Right atrium auricular region (tissue), 2 donors: ENCODE measurements around the gene LSP1. TPM values are rescaled to one million over a fixed set of nuclear protein-coding genes. Genes with fewer than 3 reads are reported as not detected.

Source experiments
- DNase-seq: peaks from one replicate; pipeline ENCODE4 v3.0.0-alpha.2; 2019; ENCODE audit warnings: low spot score
- H3K27ac ChIP-seq, 2 donors: fragments of 200-600 bp; sonication (generic); 1 replicate in 1 of 2; 2 replicates in 1 of 2; pipeline ENCODE4 v1.5.1; 2016 to 2019
- H3K27me3 ChIP-seq, 2 donors: fragments of 200-600 bp; sonication (generic); one replicate each; pipeline versions ENCODE4 v1.5.1 to v1.6.0; 2017 to 2019
- H3K36me3 ChIP-seq: fragments of 200-600 bp; sonication (generic); one replicate; pipeline ENCODE4 v1.5.1; 2016
- H3K4me1 ChIP-seq, 2 donors: fragments of 200-600 bp; sonication (generic); one replicate each; pipeline versions ENCODE4 v1.5.1 to v1.6.0; 2017 to 2019
- H3K4me3 ChIP-seq, 2 donors: fragments of 200-600 bp; sonication (generic); 1 replicate in 1 of 2; 2 replicates in 1 of 2; pipeline ENCODE4 v1.5.1; 2017 to 2019; ENCODE audit warnings: mild to moderate bottlenecking in 1 of 2, moderate library complexity in 1 of 2
- H3K9me3 ChIP-seq, 2 donors: fragments of 200-600 bp; sonication (generic); one replicate each; pipeline ENCODE4 v1.5.1; 2019
- total RNA-seq, 2 donors: library from RNA; depleted of rRNA; stranded (reverse); fragments of >200 nt; gene quantifications; one replicate each; pipeline ENCODE4 v1.1.0, GENCODE V29; 2016
- TF ChIP-seq, protein P1 (sequence below), 2 donors: fragments of 200-600 bp; sonication (generic); IDR thresholded peaks; one replicate each; pipeline ENCODE4 v1.5.1; 2019; ENCODE audit warnings: antibody characterized with exemption in 2 of 2

The LSP1 gene
- total RNA-seq, 2 donors from 2014 or later, result 7.9 to 12.1 TPM

DNA sequence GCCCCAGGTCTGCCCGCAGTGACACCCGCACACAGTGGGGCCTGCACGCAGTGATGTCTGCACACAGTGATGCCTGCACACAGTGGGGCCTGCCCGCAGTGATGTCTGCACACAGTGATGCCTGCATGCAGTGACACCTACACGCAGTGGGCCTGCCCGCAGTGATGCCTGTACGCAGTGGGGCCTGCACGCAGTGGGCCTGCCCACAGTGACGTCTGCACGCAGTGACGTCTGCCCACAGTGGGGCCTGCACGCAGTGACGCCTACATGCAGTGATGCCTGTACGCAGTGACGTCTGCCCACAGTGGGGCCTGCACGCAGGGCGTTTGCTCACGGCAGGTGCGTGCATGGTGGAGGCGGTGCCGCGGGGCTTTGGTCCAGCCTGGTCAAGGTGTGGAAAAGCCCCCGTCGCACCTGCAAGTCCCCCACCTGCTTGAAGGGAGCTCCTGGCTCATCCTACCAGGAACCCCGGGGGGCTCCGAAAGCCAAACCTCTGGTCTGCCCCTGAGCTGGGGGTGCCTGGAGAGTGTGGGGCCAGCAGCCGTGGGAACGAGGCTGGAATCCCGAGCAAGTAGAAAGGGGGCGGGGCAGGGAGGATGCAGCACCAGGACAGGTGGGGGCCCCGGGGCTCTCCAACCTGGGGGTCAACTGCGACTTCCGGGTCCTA, 27.0 kb upstream of the LSP1 start:
- Histone ChIP-seq H3K27ac (no peak overlapping the region), H3K9me3 (no peaks in the 10 kb centered on the region), H3K4me3 (no peak overlapping the region), H3K36me3 (no peaks in the 10 kb centered on the region), H3K27me3 (no peaks in the 10 kb centered on the region), H3K4me1 (peaks cover 0 to 14% of the 10 kb centered on the region in 2 donors)
- TF ChIP-seq, protein P1, sequence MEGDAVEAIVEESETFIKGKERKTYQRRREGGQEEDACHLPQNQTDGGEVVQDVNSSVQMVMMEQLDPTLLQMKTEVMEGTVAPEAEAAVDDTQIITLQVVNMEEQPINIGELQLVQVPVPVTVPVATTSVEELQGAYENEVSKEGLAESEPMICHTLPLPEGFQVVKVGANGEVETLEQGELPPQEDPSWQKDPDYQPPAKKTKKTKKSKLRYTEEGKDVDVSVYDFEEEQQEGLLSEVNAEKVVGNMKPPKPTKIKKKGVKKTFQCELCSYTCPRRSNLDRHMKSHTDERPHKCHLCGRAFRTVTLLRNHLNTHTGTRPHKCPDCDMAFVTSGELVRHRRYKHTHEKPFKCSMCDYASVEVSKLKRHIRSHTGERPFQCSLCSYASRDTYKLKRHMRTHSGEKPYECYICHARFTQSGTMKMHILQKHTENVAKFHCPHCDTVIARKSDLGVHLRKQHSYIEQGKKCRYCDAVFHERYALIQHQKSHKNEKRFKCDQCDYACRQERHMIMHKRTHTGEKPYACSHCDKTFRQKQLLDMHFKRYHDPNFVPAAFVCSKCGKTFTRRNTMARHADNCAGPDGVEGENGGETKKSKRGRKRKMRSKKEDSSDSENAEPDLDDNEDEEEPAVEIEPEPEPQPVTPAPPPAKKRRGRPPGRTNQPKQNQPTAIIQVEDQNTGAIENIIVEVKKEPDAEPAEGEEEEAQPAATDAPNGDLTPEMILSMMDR (IDR thresholded peaks at IDR 0.05), result no peak
- no peak for DNase-seq

DNA sequence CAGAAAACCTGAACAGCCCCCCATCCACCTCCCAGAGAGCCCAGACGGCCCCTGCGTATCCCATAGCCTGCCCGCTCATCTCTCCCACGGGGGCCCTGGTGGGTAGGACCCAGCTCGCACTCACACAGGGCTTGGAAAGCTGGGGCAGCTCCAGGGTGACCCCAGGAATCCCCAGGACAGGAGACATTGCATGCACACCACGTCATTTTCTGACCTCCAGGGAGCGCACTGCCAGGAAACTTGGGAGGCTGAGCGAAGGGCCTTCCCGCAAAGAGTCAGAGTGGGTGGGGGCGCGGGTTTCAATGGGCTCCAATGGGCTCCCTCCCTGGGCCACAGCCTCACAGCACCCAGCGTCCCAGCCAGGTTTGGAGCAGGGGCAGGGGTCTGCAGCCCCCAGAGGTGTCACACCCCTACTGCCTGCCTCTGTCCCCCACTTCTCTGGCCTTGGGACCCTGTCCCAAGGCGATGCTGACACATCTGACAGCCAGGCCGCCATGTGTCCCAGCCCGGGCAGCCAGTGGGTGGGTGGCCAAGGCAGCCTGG, 26.3 kb upstream of the LSP1 start:
- peak overlapping the region in 1 of 2 donors; percentile 16 for H3K27ac ChIP-seq
- no peaks in the 10 kb centered on the region for H3K9me3 ChIP-seq
- no peak overlapping the region for H3K4me3 ChIP-seq
- TF ChIP-seq, protein P1 (IDR thresholded peaks at IDR 0.05), result no peak
- H3K4me1 ChIP-seq, result peaks cover 0 to 14% of the 10 kb centered on the region in 2 donors
- H3K27me3 ChIP-seq, result no peaks in the 10 kb centered on the region
- DNase-seq, result no peak
- no peaks in the 10 kb centered on the region for H3K36me3 ChIP-seq

DNA sequence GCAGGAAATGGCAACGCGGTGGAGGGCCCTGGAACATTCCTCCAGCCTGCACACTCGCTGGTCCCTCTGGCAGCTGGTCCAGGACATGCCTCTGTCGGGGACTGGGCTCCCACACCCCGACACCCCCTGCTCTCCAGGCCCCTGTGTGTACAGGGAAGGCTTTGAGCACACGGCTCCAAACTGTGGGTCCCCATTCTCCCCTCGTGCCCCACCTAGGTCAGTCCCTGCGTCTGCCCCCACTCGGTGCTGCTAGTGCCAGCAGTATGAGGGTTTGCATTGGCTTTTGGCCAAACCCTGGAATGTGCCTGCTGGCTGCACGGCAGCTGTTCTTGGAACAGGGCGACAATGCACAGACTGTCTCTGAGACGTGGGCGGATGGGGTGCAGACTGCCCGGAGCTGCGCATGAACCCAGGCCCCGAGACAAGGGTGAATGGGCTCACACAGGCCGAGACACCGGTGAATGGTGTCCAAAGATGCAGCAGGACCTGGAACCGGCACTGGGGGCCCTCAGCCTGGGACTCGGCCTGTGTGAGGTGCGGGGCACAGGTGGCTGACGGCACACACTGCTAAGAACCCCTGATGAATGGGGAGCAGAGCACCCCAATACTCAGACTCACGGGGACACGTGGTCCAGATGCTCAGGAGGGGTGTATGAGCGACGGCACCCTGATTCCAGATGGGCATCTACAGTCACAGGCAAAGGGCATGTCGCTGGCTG, 25.6 kb upstream of the LSP1 start:
- no peaks in the 10 kb centered on the region for H3K36me3 ChIP-seq
- H3K9me3 ChIP-seq, result no peaks in the 10 kb centered on the region
- TF ChIP-seq, protein P1 (IDR thresholded peaks at IDR 0.05), result no peak
- no peak overlapping the region for H3K4me3 ChIP-seq
- peaks cover 0 to 15% of the 10 kb centered on the region in 2 donors for H3K4me1 ChIP-seq
- no peak for DNase-seq
- H3K27me3 ChIP-seq, result no peaks in the 10 kb centered on the region
- peak overlapping the region in 1 of 2 donors; percentile 16 for H3K27ac ChIP-seq

DNA sequence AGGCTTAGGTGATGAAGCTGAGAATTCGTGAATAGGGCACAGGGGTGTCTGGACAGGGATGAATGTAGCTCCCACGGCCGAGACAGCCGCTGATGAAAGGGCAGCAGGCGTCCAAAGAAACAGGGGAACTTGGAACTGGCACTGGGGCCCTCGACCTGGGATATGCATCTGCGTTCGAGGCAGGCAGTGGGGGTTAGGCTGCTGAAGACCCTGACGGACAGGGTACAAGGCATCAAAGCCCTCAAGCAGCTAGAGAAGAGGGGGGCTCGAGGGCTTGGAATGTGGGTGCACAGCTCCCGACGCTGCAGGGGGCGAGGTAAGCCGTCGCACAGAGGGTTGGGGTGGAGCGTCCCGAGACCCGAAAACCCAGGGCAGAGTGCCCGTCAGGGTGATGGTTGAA, 25.0 kb upstream of the LSP1 start:
- Histone ChIP-seq H3K4me3 (no peak overlapping the region), H3K27me3 (no peaks in the 10 kb centered on the region), H3K36me3 (no peaks in the 10 kb centered on the region), H3K9me3 (no peaks in the 10 kb centered on the region), H3K27ac (no peak overlapping the region), H3K4me1 (peaks cover 0 to 21% of the 10 kb centered on the region in 2 donors)
- TF ChIP-seq, protein P1 (IDR thresholded peaks at IDR 0.05), result no peak
- no peak for DNase-seq

DNA sequence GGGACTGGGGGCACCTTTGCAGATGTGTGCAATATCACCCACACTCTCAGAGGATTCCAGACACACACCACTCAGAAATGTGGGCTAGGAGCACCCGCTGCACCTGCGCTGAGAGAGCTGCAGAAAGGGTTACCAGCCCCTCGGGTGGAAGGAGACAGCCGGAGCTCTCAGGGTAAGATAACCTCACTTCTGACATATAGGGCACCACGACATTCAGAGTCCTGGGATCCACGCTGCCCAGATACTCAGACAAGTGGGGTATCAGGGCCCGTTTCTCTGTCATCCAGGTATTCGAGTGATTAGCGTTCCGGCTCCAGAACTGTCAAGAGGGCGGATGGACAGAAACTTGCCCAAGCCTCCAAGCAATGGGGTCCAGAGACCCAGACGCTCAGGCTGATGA, 24.3 kb upstream of the LSP1 start:
- H3K27me3 ChIP-seq, result no peaks in the 10 kb centered on the region
- no peak for DNase-seq
- no peaks in the 10 kb centered on the region for H3K36me3 ChIP-seq
- no peak overlapping the region for H3K4me3 ChIP-seq
- no peak overlapping the region for H3K27ac ChIP-seq
- H3K9me3 ChIP-seq, result no peaks in the 10 kb centered on the region
- peaks cover 0 to 21% of the 10 kb centered on the region in 2 donors for H3K4me1 ChIP-seq
- TF ChIP-seq, protein P1 (IDR thresholded peaks at IDR 0.05), result no peak
